ENCODE results near the gene ME1.
"Not testable (repeated sequence)": the region's sequence is repeated elsewhere in the genome, so short reads cannot be mapped to it uniquely, and the experiment has no call there.

The ME1 gene

GRCh38 chr6:83365931-83366330 is 64.9 kb downstream of the ME1 start:
- Histone ChIP-seq H4K20me1 (ENCODE audit: insufficient read depth, low read length, poor library complexity, severe bottlenecking) (no peaks in the 10 kb centered on the region), H3K9ac (ENCODE audit: low read depth, low read length, poor library complexity, severe bottlenecking) (no peak overlapping the region), H3K4me3 (ENCODE audit: low read length, poor library complexity, severe bottlenecking) (no peak overlapping the region), H3K79me2 (ENCODE audit: insufficient read depth, low read length) (no peaks in the 10 kb centered on the region), H3K4me2 (ENCODE audit: low read depth, low read length, poor library complexity, severe bottlenecking) (no peak overlapping the region), H3F3A (ENCODE audit: low read depth) (no peaks in the 10 kb centered on the region), H3K36me3 (ENCODE audit: insufficient read depth, low read length) (no peaks in the 10 kb centered on the region), H3K9me3 (ENCODE audit: insufficient read depth, low read depth, low read length) (no peaks in the 10 kb centered on the region), H3K27me3 (ENCODE audit: insufficient read depth, low read length, poor library complexity, severe bottlenecking) (no peaks in the 10 kb centered on the region), H3K9me2 (replicated peaks; ENCODE audit: low read depth, low read length) (no peaks in the 10 kb centered on the region), H2AFZ (ENCODE audit: low read length) (no peak overlapping the region), H3K4me1 (ENCODE audit: insufficient read depth, low read length, poor library complexity, severe bottlenecking) (no peaks in the 10 kb centered on the region)
- TF ChIP-seq EZH2phosphoT487 (IDR thresholded peaks at IDR 0.05; ENCODE audit: borderline replicate concordance) (no peak), CTCF (conservative IDR thresholded peaks at IDR 0.05; ENCODE audit: low read length) (no peak)

- H3K4me2 ChIP-seq (ENCODE audit: low read depth, low read length, poor library complexity, severe bottlenecking); H3K4me1 ChIP-seq (ENCODE audit: insufficient read depth, low read length, poor library complexity, severe bottlenecking); H3K9me2 ChIP-seq (replicated peaks; ENCODE audit: low read depth, low read length); H3K9ac ChIP-seq (ENCODE audit: low read depth, low read length, poor library complexity, severe bottlenecking); H3K4me3 ChIP-seq (ENCODE audit: low read length, poor library complexity, severe bottlenecking); H3K79me2 ChIP-seq (ENCODE audit: insufficient read depth, low read length); H3F3A ChIP-seq (ENCODE audit: low read depth); H3K9me3 ChIP-seq (ENCODE audit: insufficient read depth, low read depth, low read length); H4K20me1 ChIP-seq (ENCODE audit: insufficient read depth, low read length, poor library complexity, severe bottlenecking); H3K36me3 ChIP-seq (ENCODE audit: insufficient read depth, low read length); H3K27me3 ChIP-seq (ENCODE audit: insufficient read depth, low read length, poor library complexity, severe bottlenecking); H2AFZ ChIP-seq (ENCODE audit: low read length): not testable (repeated sequence)
Observed at GRCh38 chr6:83362349-83362748, 68.5 kb downstream of the ME1 start.

GRCh38 chr6:83359638-83360037 is 71.2 kb downstream of the ME1 start:
- H3K9me3 ChIP-seq (ENCODE audit: insufficient read depth, low read depth, low read length) = no peaks in the 10 kb centered on the region
- H3K36me3 ChIP-seq (ENCODE audit: insufficient read depth, low read length) = no peaks in the 10 kb centered on the region
- no peaks in the 10 kb centered on the region for H3F3A ChIP-seq (ENCODE audit: low read depth)
- no peaks in the 10 kb centered on the region for H3K79me2 ChIP-seq (ENCODE audit: insufficient read depth, low read length)
- H2AFZ ChIP-seq (ENCODE audit: low read length) = no peak overlapping the region
- H3K4me1 ChIP-seq (ENCODE audit: insufficient read depth, low read length, poor library complexity, severe bottlenecking) = no peaks in the 10 kb centered on the region
- no peak overlapping the region for H3K4me3 ChIP-seq (ENCODE audit: low read length, poor library complexity, severe bottlenecking)
- no peaks in the 10 kb centered on the region for H3K9me2 ChIP-seq (replicated peaks; ENCODE audit: low read depth, low read length)
- H4K20me1 ChIP-seq (ENCODE audit: insufficient read depth, low read length, poor library complexity, severe bottlenecking) = no peaks in the 10 kb centered on the region
- H3K4me2 ChIP-seq (ENCODE audit: low read depth, low read length, poor library complexity, severe bottlenecking) = no peak overlapping the region
- H3K9ac ChIP-seq (ENCODE audit: low read depth, low read length, poor library complexity, severe bottlenecking) = no peak overlapping the region
- H3K27me3 ChIP-seq (ENCODE audit: insufficient read depth, low read length, poor library complexity, severe bottlenecking) = no peaks in the 10 kb centered on the region
- TF ChIP-seq EZH2phosphoT487 (IDR thresholded peaks at IDR 0.05; ENCODE audit: borderline replicate concordance) = no peak
- no peak for TF ChIP-seq CTCF (conservative IDR thresholded peaks at IDR 0.05; ENCODE audit: low read length)

GRCh38 chr6:83354747-83355146 is 76.1 kb downstream of the ME1 start:
- Histone ChIP-seq H3K9me3 (ENCODE audit: insufficient read depth, low read depth, low read length) (no peaks in the 10 kb centered on the region), H2AFZ (ENCODE audit: low read length) (no peak overlapping the region), H3K79me2 (ENCODE audit: insufficient read depth, low read length) (no peaks in the 10 kb centered on the region), H3K9me2 (replicated peaks; ENCODE audit: low read depth, low read length) (no peaks in the 10 kb centered on the region), H3F3A (ENCODE audit: low read depth) (no peaks in the 10 kb centered on the region), H3K4me2 (ENCODE audit: low read depth, low read length, poor library complexity, severe bottlenecking) (no peak overlapping the region), H3K27me3 (ENCODE audit: insufficient read depth, low read length, poor library complexity, severe bottlenecking) (no peaks in the 10 kb centered on the region), H3K9ac (ENCODE audit: low read depth, low read length, poor library complexity, severe bottlenecking) (no peak overlapping the region), H3K4me1 (ENCODE audit: insufficient read depth, low read length, poor library complexity, severe bottlenecking) (no peaks in the 10 kb centered on the region), H4K20me1 (ENCODE audit: insufficient read depth, low read length, poor library complexity, severe bottlenecking) (no peaks in the 10 kb centered on the region), H3K36me3 (ENCODE audit: insufficient read depth, low read length) (no peaks in the 10 kb centered on the region), H3K4me3 (ENCODE audit: low read length, poor library complexity, severe bottlenecking) (no peak overlapping the region)
- TF ChIP-seq CTCF (conservative IDR thresholded peaks at IDR 0.05; ENCODE audit: low read length) = no peak
- no peak for TF ChIP-seq EZH2phosphoT487 (IDR thresholded peaks at IDR 0.05; ENCODE audit: borderline replicate concordance)
